GM12878 (cell line): Measurements from ENCODE around the gene AP4B1. TPM values are rescaled to one million over a fixed set of nuclear protein-coding genes. Genes with fewer than 3 reads are reported as not detected.

Experiments used
- CBX3 ChIP-seq: fragments of 200-600 bp; sonication (generic); IDR thresholded peaks from 2 replicates; pipeline ENCODE4 v1.6.1; 2016; ENCODE audit warnings: low read depth, borderline replicate concordance
- CHD4 ChIP-seq: fragments of 200-600 bp; sonication (generic); IDR thresholded peaks from 2 replicates; pipeline ENCODE4 v1.6.1; 2016; ENCODE audit warnings: mild to moderate bottlenecking
- CREM ChIP-seq: IDR thresholded peaks from 2 replicates; pipeline ENCODE4 v1.6.1; 2014; ENCODE audit warnings: antibody characterized with exemption, low read depth
- EP300 ChIP-seq, 2 experiments: fragments of 150-350 bp in 1 of 2; IDR thresholded peaks; 2 replicates each; pipeline ENCODE4 v1.6.1; 2011 to 2012; ENCODE audit warnings: low read depth in 2 of 2, low read length in 2 of 2, borderline replicate concordance in 1 of 2, improper control_type of control experiment in 1 of 2, inconsistent platforms in 1 of 2; ENCODE audit not compliant: control insufficient read depth in 1 of 2
- GABPA ChIP-seq: IDR thresholded peaks from 2 replicates; pipeline ENCODE4 v1.6.1; 2014; ENCODE audit warnings: antibody characterized with exemption, low read depth, mild to moderate bottlenecking, inconsistent platforms
- HSF1 ChIP-seq: fragments of 150-350 bp; IDR thresholded peaks from 2 replicates; pipeline ENCODE4 v1.6.1; 2014; ENCODE audit warnings: mild to moderate bottlenecking, low read depth, low read length
- IKZF2 ChIP-seq, 2 experiments: fragments of 450-650 bp; IDR thresholded peaks; 2 replicates each; pipeline ENCODE4 v1.6.1; 2017; ENCODE audit warnings: mild to moderate bottlenecking in 2 of 2, moderate library complexity in 2 of 2
- KLF5 ChIP-seq: fragments of 450-650 bp; IDR thresholded peaks from 2 replicates; pipeline ENCODE4 v1.6.1; 2014; ENCODE audit warnings: mild to moderate bottlenecking; ENCODE audit not compliant: partially characterized antibody
- NRF1 ChIP-seq: conservative IDR thresholded peaks from 2 replicates; pipeline ENCODE4 v1.6.1; 2011; ENCODE audit warnings: mild to moderate bottlenecking, low read depth, low read length, improper control_type of control experiment
- RBBP5 ChIP-seq: fragments of 200-600 bp; sonication (generic); conservative IDR thresholded peaks from 2 replicates; pipeline ENCODE4 v1.6.1; 2016
- STAT1 ChIP-seq: fragments of 450-650 bp; conservative IDR thresholded peaks from 2 replicates; pipeline ENCODE4 v1.6.1; 2014; ENCODE audit warnings: antibody characterized with exemption, mild to moderate bottlenecking
- SUZ12 ChIP-seq: fragments of 200-600 bp; sonication (generic); IDR thresholded peaks from one replicate; pipeline ENCODE4 v1.6.1; 2018; ENCODE audit warnings: antibody characterized with exemption, mild to moderate bottlenecking; ENCODE audit not compliant: unreplicated experiment
- TAF1 ChIP-seq: IDR thresholded peaks from 2 replicates; pipeline ENCODE4 v1.6.1; 2011; ENCODE audit warnings: mild to moderate bottlenecking, low read depth, low read length, borderline replicate concordance
- ZBTB33 ChIP-seq: fragments of 450-650 bp; IDR thresholded peaks from 2 replicates; pipeline ENCODE4 v1.6.1; 2017; ENCODE audit warnings: mild to moderate bottlenecking
- polyA plus RNA-seq, 11 experiments: library from polyadenylated mRNA; depleted of rRNA in 4 of 11; unstranded in 6 of 11; stranded (reverse) in 5 of 11; fragments of >200 nt; fragmentation: Nextera tagmentation in 4 of 11; fragmentation: Illumina TruSeq in 1 of 11; extraction: Ambion mirVana in 4 of 11; extraction: Trizol in 1 of 11; gene quantifications; 1 replicate in 1 of 11; 2 replicates in 10 of 11; pipeline versions ENCODE4 v1.2.1 to v1.2.3, GENCODE V29; 2011 to 2016; ENCODE audit warnings: inconsistent platforms in 2 of 11, missing spikeins in 2 of 11, low read depth in 1 of 11
- total RNA-seq, 4 experiments: library from RNA; depleted of rRNA in 3 of 4; stranded (reverse); fragments of >200 nt in 3 of 4; fragmentation: Illumina TruSeq in 1 of 4; extraction: Trizol in 1 of 4; gene quantifications; 2 replicates each; pipeline versions ENCODE4 v1.2.1 to v1.2.3, GENCODE V29; 2013 to 2021
- TF ChIP-seq, protein P1 (sequence below): IDR thresholded peaks from 2 replicates; pipeline ENCODE4 v1.6.1; 2012; ENCODE audit warnings: low read depth, low read length, improper control_type of control experiment

AP4B1 gene
- total and polyA plus RNA-seq, 10 of the 15 experiments (the other 5 are each of a cell fraction or from before 2014, with no cell fraction given): 27.2 to 61.0 (median 33.0) TPM

DNA sequence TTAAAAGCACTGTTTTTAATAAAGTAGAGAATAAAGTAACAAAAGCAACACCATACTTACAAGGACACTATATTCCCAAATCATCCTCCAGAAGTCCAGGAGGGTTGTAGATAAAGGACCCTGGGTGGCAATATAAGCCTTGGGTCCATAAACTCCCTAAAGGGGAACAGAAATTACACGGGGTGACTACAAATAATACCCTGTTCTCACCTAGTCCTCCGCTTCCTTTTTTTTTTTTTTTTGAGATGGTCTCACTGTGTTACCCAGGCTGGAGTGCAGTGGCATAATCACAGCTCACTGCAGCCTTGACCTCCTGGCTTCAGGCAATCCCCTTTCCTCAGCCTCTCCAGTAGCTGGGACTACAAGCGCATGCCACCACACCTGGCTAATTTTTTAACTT lies 46.2 kb downstream of the AP4B1 start (continued):
- TF ChIP-seq IKZF2 (IDR thresholded peaks at IDR 0.05): peak; percentile 82 to 87
- no peak for TF ChIP-seq SUZ12
- TF ChIP-seq EP300 (IDR thresholded peaks at IDR 0.05; ENCODE audit: borderline replicate concordance in 1 of 2, control insufficient read depth in 1 of 2, low read depth in 2 of 2, low read length in 2 of 2): peak; percentile 41 to 68; a peak in 1 of 4 replicates
- no peak for TF ChIP-seq CBX3
- TF ChIP-seq NRF1: no peak
- TF ChIP-seq ZBTB33: no peak
- TF ChIP-seq RBBP5: no peak
- no peak for TF ChIP-seq GABPA
- TF ChIP-seq, protein P1, sequence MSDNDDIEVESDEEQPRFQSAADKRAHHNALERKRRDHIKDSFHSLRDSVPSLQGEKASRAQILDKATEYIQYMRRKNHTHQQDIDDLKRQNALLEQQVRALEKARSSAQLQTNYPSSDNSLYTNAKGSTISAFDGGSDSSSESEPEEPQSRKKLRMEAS: no peak
- TF ChIP-seq STAT1: no peak
- no peak for TF ChIP-seq CREM
- TF ChIP-seq HSF1: no peak
- no peak for TF ChIP-seq CHD4
- no peak for TF ChIP-seq KLF5
- no peak for TF ChIP-seq TAF1
